Spleen (tissue), 7 donors: ENCODE data around the gene STEAP2.

Experiments
- CTCF ChIP-seq, 11 experiments: fragments of 200-600 bp in 7 of 11; fragments of 450-650 bp in 4 of 11; sonication (generic) in 4 of 11; IDR thresholded peaks in 8 of 11; conservative IDR thresholded peaks in 3 of 11; 1 replicate in 7 of 11; 2 replicates in 4 of 11; pipeline versions ENCODE4 v1.4.0 to v1.8.0; 2016 to 2021; ENCODE audit warnings: antibody characterized with exemption in 11 of 11, inconsistent platforms in 4 of 11, mild to moderate bottlenecking in 1 of 11
- POLR2A ChIP-seq, 3 donors: fragments of 450-650 bp; IDR thresholded peaks; one replicate each; pipeline ENCODE4 v1.5.1; 2017; ENCODE audit warnings: antibody characterized with exemption in 3 of 3, mild to moderate bottlenecking in 1 of 3
- donor health status: DM: no; HTN: no; CAD: no; lungs with moderate emphysema.
- donor health status: DM: no; HTN: no; CAD: no.
- donor health status: DM: no; HTN: no; CAD: no.

DNA sequence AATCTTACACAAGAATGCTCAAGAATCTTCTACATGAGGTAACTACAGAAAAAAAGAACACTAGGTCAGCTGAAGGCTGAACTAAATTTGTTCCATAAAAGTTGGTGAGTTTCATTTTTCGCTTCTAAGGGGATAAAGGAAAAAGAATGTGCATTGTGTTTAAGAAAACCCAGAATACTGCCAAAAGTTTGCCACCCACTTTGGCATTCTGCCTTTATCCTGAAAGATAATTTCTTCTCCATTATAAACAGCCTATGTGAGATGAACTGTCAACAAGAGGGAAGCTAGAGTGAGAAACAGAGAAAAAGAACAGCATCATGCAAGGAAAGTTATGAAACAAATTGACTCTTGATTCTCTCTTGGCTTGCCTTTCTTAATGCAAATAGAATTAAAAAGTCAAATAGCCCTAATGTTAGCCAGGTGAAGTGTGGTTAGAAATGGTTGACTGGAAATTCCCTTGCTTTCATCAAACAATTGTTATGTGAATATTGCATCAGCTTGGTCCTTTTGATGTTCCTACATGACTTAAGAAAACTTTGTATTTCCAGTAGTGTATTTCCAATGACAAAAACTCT is 31.4 kb upstream of the STEAP2 start:
- TF ChIP-seq POLR2A (IDR thresholded peaks at IDR 0.05) (no peak), CTCF (IDR thresholded peaks at IDR 0.05 in 8 of 11, conservative IDR thresholded peaks at IDR 0.05 in 3 of 11) (no peak)
